Measurements from ENCODE around the gene RINT1. TPM values are rescaled to one million over a fixed set of nuclear protein-coding genes. Genes with fewer than 3 reads are reported as not detected.

RINT1 gene
- polyA plus RNA-seq, 1 donor (not counting 4 experiments of a cell fraction or from before 2014, with no cell fraction given): 23.6 TPM

GRCh38 chr7:105589356-105590077 lies 57.5 kb downstream of the RINT1 start:
- H3K27ac ChIP-seq (ENCODE audit: control insufficient read depth, insufficient read depth, low read length): no peak overlapping the region
- FAIRE-seq: peak; percentile 88
- H3K27me3 ChIP-seq (ENCODE audit: control insufficient read depth, extremely low read depth, insufficient read depth, low read length): no peaks in the 10 kb centered on the region
- dilution Hi-C loops (cut with MboI; ENCODE audit: extremely low pct_ligation_motif_present, low sequenced_read_pairs): no loop called here
- H2AFZ ChIP-seq (ENCODE audit: control insufficient read depth, low read length): no peak overlapping the region
- no peaks in the 10 kb centered on the region for H3K36me3 ChIP-seq (ENCODE audit: control insufficient read depth in 2 of 2, extremely low read depth in 1 of 2, insufficient read depth in 2 of 2, low read length in 2 of 2)
- no peak overlapping the region for H3K4me2 ChIP-seq (ENCODE audit: control insufficient read depth, extremely low read depth, insufficient read depth, low read depth, low read length)
- no peaks in the 10 kb centered on the region for H4K20me1 ChIP-seq (ENCODE audit: control insufficient read depth, extremely low read depth, insufficient read depth, low read length)
- no peak for TF ChIP-seq EZH2 (IDR thresholded peaks at IDR 0.05; ENCODE audit: low read length)
- peak; percentile 70 to 93 (median 89) for TF ChIP-seq CTCF (optimal IDR thresholded peaks at IDR 0.05 in 1 of 3, IDR thresholded peaks at IDR 0.05 in 1 of 3, conservative IDR thresholded peaks at IDR 0.05 in 1 of 3; ENCODE audit: extremely low read depth in 1 of 3, insufficient read depth in 2 of 3, low read length in 3 of 3)
- H3K4me1 ChIP-seq (ENCODE audit: control insufficient read depth, extremely low read depth, insufficient read depth, low read length): no peaks in the 10 kb centered on the region
- no peak overlapping the region for H3K4me3 ChIP-seq (ENCODE audit: control insufficient read depth in 2 of 3, extremely low read depth in 1 of 3, insufficient read depth in 2 of 3, low read depth in 1 of 3, low read length in 3 of 3)
- no peaks in the 10 kb centered on the region for H3K9me3 ChIP-seq (ENCODE audit: control insufficient read depth, low read depth, low read length)
- DNase-seq (ENCODE audit: low read depth, low spot score): no peak
- no peak overlapping the region for H3K9ac ChIP-seq (ENCODE audit: control insufficient read depth, extremely low read depth, insufficient read depth, low read length)
- no peaks in the 10 kb centered on the region for H3K9me1 ChIP-seq (ENCODE audit: control insufficient read depth, extremely low read depth, insufficient read depth, low read length)
- no peaks in the 10 kb centered on the region for H3K79me2 ChIP-seq (ENCODE audit: control insufficient read depth, insufficient read depth, low read length)

GRCh38 chr7:105590793-105591192 lies 58.8 kb downstream of the RINT1 start:
- TF ChIP-seq EZH2 (IDR thresholded peaks at IDR 0.05; ENCODE audit: low read length): no peak
- TF ChIP-seq CTCF (optimal IDR thresholded peaks at IDR 0.05 in 1 of 3, IDR thresholded peaks at IDR 0.05 in 1 of 3, conservative IDR thresholded peaks at IDR 0.05 in 1 of 3; ENCODE audit: extremely low read depth in 1 of 3, insufficient read depth in 2 of 3, low read length in 3 of 3): no peak
- H4K20me1 ChIP-seq (ENCODE audit: control insufficient read depth, extremely low read depth, insufficient read depth, low read length): no peaks in the 10 kb centered on the region
- no peaks in the 10 kb centered on the region for H3K36me3 ChIP-seq (ENCODE audit: control insufficient read depth in 2 of 2, extremely low read depth in 1 of 2, insufficient read depth in 2 of 2, low read length in 2 of 2)
- FAIRE-seq: no peak
- H3K79me2 ChIP-seq (ENCODE audit: control insufficient read depth, insufficient read depth, low read length): no peaks in the 10 kb centered on the region
- H3K27ac ChIP-seq (ENCODE audit: control insufficient read depth, insufficient read depth, low read length): no peak overlapping the region
- no peak overlapping the region for H3K4me3 ChIP-seq (ENCODE audit: control insufficient read depth in 2 of 3, extremely low read depth in 1 of 3, insufficient read depth in 2 of 3, low read depth in 1 of 3, low read length in 3 of 3)
- H3K27me3 ChIP-seq (ENCODE audit: control insufficient read depth, extremely low read depth, insufficient read depth, low read length): no peaks in the 10 kb centered on the region
- dilution Hi-C loops (cut with MboI; ENCODE audit: extremely low pct_ligation_motif_present, low sequenced_read_pairs): no loop called here
- no peak overlapping the region for H2AFZ ChIP-seq (ENCODE audit: control insufficient read depth, low read length)
- H3K9me1 ChIP-seq (ENCODE audit: control insufficient read depth, extremely low read depth, insufficient read depth, low read length): no peaks in the 10 kb centered on the region
- H3K9ac ChIP-seq (ENCODE audit: control insufficient read depth, extremely low read depth, insufficient read depth, low read length): no peak overlapping the region
- H3K4me1 ChIP-seq (ENCODE audit: control insufficient read depth, extremely low read depth, insufficient read depth, low read length): no peaks in the 10 kb centered on the region
- H3K4me2 ChIP-seq (ENCODE audit: control insufficient read depth, extremely low read depth, insufficient read depth, low read depth, low read length): no peak overlapping the region
- no peak for DNase-seq (ENCODE audit: low read depth, low spot score)
- H3K9me3 ChIP-seq (ENCODE audit: control insufficient read depth, low read depth, low read length): no peaks in the 10 kb centered on the region

Measured in keratinocyte (primary cell).